H1 (cell line): ENCODE measurements around the gene KANTR. TPM values are rescaled to one million over a fixed set of nuclear protein-coding genes. Genes with fewer than 3 reads are reported as not detected.

Source experiments
- CTCF ChIA-PET: fragments of 300-600 bp; sonication (Branson Sonifier 250); formaldehyde crosslinking; loops from one replicate; lab custom pipeline; 2021; ENCODE audit not compliant: partially characterized antibody; lab: Charles Lee
- POLR2A ChIA-PET: fragments of 300-600 bp; sonication (Branson Sonifier 250); formaldehyde crosslinking; loops from one replicate; lab custom pipeline; 2021; ENCODE audit warnings: inconsistent platforms; ENCODE audit not compliant: partially characterized antibody; lab: Charles Lee
- DNase-seq, 2 experiments: peaks; one replicate each; pipeline versions ENCODE4 v3.0.0 to v3.0.0-alpha.2; 2010 to 2022; ENCODE audit warnings: low spot score in 2 of 2, low read depth in 1 of 2, mixed read lengths in 1 of 2
- FAIRE-seq: peaks from 2 replicates; lab custom pipeline; 2011; peaks lifted over from hg19 to GRCh38; lab: Jason Lieb, UNC
- H2AFZ ChIP-seq: 2 replicates; pipeline ENCODE4 v1.8.1; 2012; ENCODE audit warnings: low read length, inconsistent platforms
- H2AK5ac ChIP-seq: 2 replicates; pipeline ENCODE4 v1.6.1; 2013; ENCODE audit warnings: low read depth, low read length
- H2BK120ac ChIP-seq: replicated peaks from 2 replicates; pipeline ENCODE3; 2013; ENCODE audit warnings: low read depth, low read length, inconsistent platforms
- H2BK12ac ChIP-seq: 2 replicates; pipeline ENCODE4 v1.6.1; 2013; ENCODE audit warnings: low read depth, low read length
- H2BK15ac ChIP-seq: 2 replicates; pipeline ENCODE4 v1.6.1; 2013; ENCODE audit warnings: low read length
- H2BK20ac ChIP-seq: 2 replicates; pipeline ENCODE4 v1.6.1; 2013; ENCODE audit warnings: low read length
- H2BK5ac ChIP-seq: 2 replicates; pipeline ENCODE4 v1.6.1; 2013; ENCODE audit warnings: low read depth, low read length
- H3K14ac ChIP-seq: 2 replicates; pipeline ENCODE4 v1.6.1; 2013; ENCODE audit warnings: inconsistent platforms; ENCODE audit not compliant: insufficient read length
- H3K18ac ChIP-seq: 2 replicates; pipeline ENCODE4 v1.6.1; 2013; ENCODE audit warnings: low read length; ENCODE audit errors: extremely low read depth
- H3K23ac ChIP-seq: 2 replicates; pipeline ENCODE4 v1.6.1; 2013; ENCODE audit warnings: inconsistent platforms; ENCODE audit not compliant: insufficient read length
- H3K23me2 ChIP-seq: 2 replicates; pipeline ENCODE4 v1.6.1; 2013; ENCODE audit warnings: low read depth, low read length
- H3K27ac ChIP-seq: 2 replicates; pipeline ENCODE4 v1.6.1; 2011; ENCODE audit warnings: low read depth, low read length, inconsistent platforms
- H3K27me3 ChIP-seq, 4 experiments: replicated peaks in 1 of 4; 1 replicate in 1 of 4; 2 replicates in 3 of 4; pipeline versions ENCODE4 v1.6.1 to v1.8.1; 2011 to 2013; ENCODE audit warnings: low read length in 3 of 4, mild to moderate bottlenecking in 3 of 4, inconsistent platforms in 2 of 4, mixed read lengths in 2 of 4, moderate library complexity in 1 of 4; ENCODE audit not compliant: control insufficient read depth in 3 of 4, insufficient read depth in 3 of 4; ENCODE audit errors: extremely low read depth in 1 of 4
- H3K36me3 ChIP-seq, 4 experiments: 2 replicates each; pipeline versions ENCODE4 v1.6.1 to v1.8.1; 2011 to 2013; ENCODE audit warnings: mild to moderate bottlenecking in 4 of 4, low read length in 3 of 4, moderate library complexity in 2 of 4, control low read depth in 1 of 4, inconsistent platforms in 1 of 4; ENCODE audit not compliant: insufficient read depth in 4 of 4, control insufficient read depth in 2 of 4
- H3K4ac ChIP-seq: replicated peaks from 2 replicates; pipeline ENCODE3; 2013; ENCODE audit warnings: low read length, low read depth, mixed read lengths, inconsistent platforms; ENCODE audit not compliant: insufficient read length
- H3K4me1 ChIP-seq, 4 experiments: replicated peaks in 1 of 4; 1 replicate in 1 of 4; 2 replicates in 3 of 4; pipeline versions ENCODE4 v1.6.1 to v1.8.1; 2011 to 2013; ENCODE audit warnings: low read length in 3 of 4, inconsistent platforms in 2 of 4, mixed read lengths in 1 of 4; ENCODE audit not compliant: insufficient read depth in 4 of 4, control insufficient read depth in 3 of 4
- H3K4me2 ChIP-seq, 2 experiments: 2 replicates each; pipeline versions ENCODE4 v1.6.1 to v1.8.1; 2011 to 2013; ENCODE audit warnings: low read depth in 2 of 2, low read length in 2 of 2, control low read depth in 1 of 2, inconsistent platforms in 1 of 2, mild to moderate bottlenecking in 1 of 2; ENCODE audit not compliant: insufficient read depth in 1 of 2
- H3K4me3 ChIP-seq, 4 experiments: fragments of 200-600, 300-600 bp in 1 of 4; sonication (generic), shearing (Covaris generic), sonication (Bioruptor Twin) in 1 of 4; 2 replicates each; pipeline versions ENCODE4 v1.5.1 to v1.8.1; 2011 to 2016; ENCODE audit warnings: low read length in 4 of 4, low read depth in 3 of 4, control low read depth in 2 of 4, inconsistent platforms in 2 of 4, mild to moderate bottlenecking in 2 of 4, mixed read lengths in 1 of 4, moderate library complexity in 1 of 4; ENCODE audit not compliant: insufficient read depth in 2 of 4; ENCODE audit errors: extremely low read depth in 1 of 4
- H3K56ac ChIP-seq: replicated peaks from 2 replicates; pipeline ENCODE3; 2013; ENCODE audit warnings: low read depth, mild to moderate bottlenecking, mixed read lengths, low read length, inconsistent platforms; ENCODE audit not compliant: insufficient read length
- H3K79me1 ChIP-seq: 2 replicates; pipeline ENCODE4 v1.6.1; 2013; ENCODE audit warnings: low read depth, low read length, control low read depth
- H3K79me2 ChIP-seq, 2 experiments: 2 replicates each; pipeline versions ENCODE4 v1.6.1 to v1.8.1; 2012 to 2013; ENCODE audit warnings: low read length in 2 of 2, mild to moderate bottlenecking in 2 of 2, inconsistent platforms in 1 of 2; ENCODE audit not compliant: insufficient read depth in 2 of 2, control insufficient read depth in 1 of 2
- H3K9ac ChIP-seq, 4 experiments: replicated peaks in 1 of 4; 1 replicate in 1 of 4; 2 replicates in 3 of 4; pipeline versions ENCODE4 v1.6.1 to v1.8.1; 2011 to 2013; ENCODE audit warnings: low read depth in 3 of 4, low read length in 3 of 4, control low read depth in 2 of 4, mild to moderate bottlenecking in 2 of 4, moderate library complexity in 2 of 4, inconsistent platforms in 1 of 4; ENCODE audit errors: extremely low read depth in 1 of 4
- H3K9me3 ChIP-seq, 2 experiments: 2 replicates each; pipeline versions ENCODE4 v1.6.1 to v1.8.1; 2012 to 2013; ENCODE audit warnings: mild to moderate bottlenecking in 2 of 2, moderate library complexity in 2 of 2, control low read depth in 1 of 2, inconsistent platforms in 1 of 2, low read depth in 1 of 2, low read length in 1 of 2, mixed read lengths in 1 of 2; ENCODE audit not compliant: insufficient read depth in 2 of 2
- H4K20me1 ChIP-seq, 2 experiments: replicated peaks in 1 of 2; 2 replicates each; pipeline versions ENCODE3 to v1.8.1; 2011 to 2013; ENCODE audit warnings: inconsistent platforms in 2 of 2, low read length in 2 of 2, mild to moderate bottlenecking in 1 of 2; ENCODE audit not compliant: insufficient read depth in 2 of 2, control insufficient read depth in 1 of 2
- H4K5ac ChIP-seq: 2 replicates; pipeline ENCODE4 v1.6.1; 2013; ENCODE audit warnings: low read length, low read depth, mixed read lengths, inconsistent platforms; ENCODE audit not compliant: insufficient read length
- H4K8ac ChIP-seq: 2 replicates; pipeline ENCODE4 v1.8.0; 2013; ENCODE audit warnings: mild to moderate bottlenecking, moderate library complexity, low read length, inconsistent platforms; ENCODE audit not compliant: insufficient read depth; ENCODE audit errors: extremely low read depth
- H4K91ac ChIP-seq: replicated peaks from 2 replicates; pipeline ENCODE3; 2013; ENCODE audit warnings: low read length, mixed read lengths, inconsistent platforms; ENCODE audit not compliant: insufficient read length
- CBX5 ChIP-seq: fragments of 300-800, 300-1000 bp; sonication (generic); IDR thresholded peaks from 2 replicates; pipeline ENCODE4 v1.7.1; 2016; ENCODE audit warnings: antibody characterized with exemption, low read length, low read depth
- RAD21 ChIP-seq, 2 experiments: IDR thresholded peaks in 1 of 2; conservative IDR thresholded peaks in 1 of 2; 2 replicates each; pipeline ENCODE4 v1.6.1; 2011; ENCODE audit warnings: low read depth in 2 of 2, low read length in 2 of 2, improper control_type of control experiment in 1 of 2, inconsistent platforms in 1 of 2, mild to moderate bottlenecking in 1 of 2, moderate library complexity in 1 of 2
- WGBS, 2 experiments: shearing (Covaris generic) in 1 of 2; methylation state at CpG; one replicate each; pipeline versions ENCODE4 v1.1.6 to v1.1.7; 2013 to 2015; ENCODE audit warnings: low lambda C conversion rate in 2 of 2, mixed read lengths in 2 of 2, inconsistent platforms in 1 of 2, low coverage in 1 of 2, missing lambda C conversion rate in 1 of 2; ENCODE audit not compliant: insufficient replicate concordance in 2 of 2, insufficient coverage in 1 of 2, insufficient read length in 1 of 2; ENCODE audit errors: extremely low coverage in 1 of 2, missing lambda C conversion rate in 1 of 2; 5-methylcytosine and 5-hydroxymethylcytosine counted together
- polyA plus RNA-seq, 7 experiments: library from polyadenylated mRNA; depleted of rRNA in 3 of 7; stranded (reverse) in 5 of 7; unstranded in 2 of 7; fragments of >200 nt in 5 of 7; fragments of 200-250 nt in 2 of 7; gene quantifications; 1 replicate in 5 of 7; 2 replicates in 1 of 7; 4 replicates in 1 of 7; pipeline versions ENCODE4 v1.2.1 to v1.2.3, GENCODE V29; 2011 to 2013; ENCODE audit warnings: missing spikeins in 2 of 7, mixed read lengths in 2 of 7
- total RNA-seq: library from RNA; stranded (reverse); fragmentation: NEBNext Ultra II Directional; extraction: Animal tissue kit (Norgen Biotek cat#: 25700); gene quantifications from 2 replicates; pipeline ENCODE4 v1.2.1, GENCODE V29; 2021
- TF ChIP-seq, protein P1 (sequence below), 3 experiments: IDR thresholded peaks; 1 replicate in 2 of 3; 2 replicates in 1 of 3; pipeline versions ENCODE4 v1.5.1 to v1.6.1; 2011; ENCODE audit warnings: low read length in 3 of 3, mild to moderate bottlenecking in 3 of 3, inconsistent platforms in 2 of 3, low read depth in 1 of 3, moderate library complexity in 1 of 3; ENCODE audit not compliant: insufficient read depth in 1 of 3; ENCODE audit errors: control extremely low read depth in 1 of 3

The KANTR gene
- total and polyA plus RNA-seq, 2 of the 8 experiments (the other 6 are each of a cell fraction or from before 2014, with no cell fraction given) = 7.7 to 9.5 TPM

DNA sequence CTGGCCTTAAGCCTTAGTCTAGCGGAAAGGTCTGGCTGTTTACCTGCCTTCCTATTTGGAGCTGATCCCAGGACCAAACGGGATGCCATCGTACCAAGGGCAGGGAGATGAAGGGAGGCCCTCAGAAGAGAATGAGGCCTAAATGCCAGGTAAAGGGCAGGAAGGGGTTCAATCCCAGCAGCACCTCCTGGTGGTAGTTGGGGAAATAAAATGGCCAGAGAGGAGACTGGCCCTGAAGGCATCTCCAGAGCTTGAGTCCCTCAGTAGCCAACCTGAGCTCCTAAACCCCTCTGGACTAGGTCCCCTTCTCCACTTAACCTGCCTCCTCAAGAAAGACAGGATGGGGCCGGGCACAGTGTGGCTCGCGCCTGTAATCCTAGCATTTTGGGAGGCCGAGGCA is 77.4 kb downstream of the KANTR start:
- Histone ChIP-seq H2BK15ac (no peak overlapping the region), H2BK12ac (no peak overlapping the region), H2BK120ac (no peak overlapping the region), H3K79me1 (no peaks in the 10 kb centered on the region), H4K91ac (no peak overlapping the region), H3K9me3 (no peaks in the 10 kb centered on the region), H3K18ac (no peak overlapping the region), H3K56ac (no peak overlapping the region), H3K4me1 (no peaks in the 10 kb centered on the region), H2AFZ (no peak overlapping the region), H3K14ac (no peak overlapping the region), H3K27ac (no peak overlapping the region), H4K8ac (no peak overlapping the region), H4K5ac (no peak overlapping the region), H2BK5ac (no peak overlapping the region), H3K4me3 (no peak overlapping the region), H2BK20ac (no peak overlapping the region), H3K23me2 (no peaks in the 10 kb centered on the region), H3K27me3 (no peaks in the 10 kb centered on the region), H4K20me1 (no peaks in the 10 kb centered on the region), H3K9ac (no peak overlapping the region), H3K23ac (no peak overlapping the region), H3K36me3 (no peaks in the 10 kb centered on the region), H3K4me2 (no peak overlapping the region), H3K79me2 (no peaks in the 10 kb centered on the region), H3K4ac (no peak overlapping the region), H2AK5ac (no peak overlapping the region)
- 100% methylated on average over 2 of the region's 7 CpGs; no CpG with 5 or more reads in 1 of the 2 experiments for WGBS, 2 experiments
- ChIA-PET CTCF (no interaction called here), POLR2A (no interaction called here)
- no peak for FAIRE-seq
- TF ChIP-seq CBX5 = no peak
- 0 out of 4 replicates have a peak, but pooled peaks of 1 of the 2 experiments have one; percentile 2 for TF ChIP-seq RAD21 (IDR thresholded peaks at IDR 0.05 in 1 of 2, conservative IDR thresholded peaks at IDR 0.05 in 1 of 2; ENCODE audit: low read depth in 2 of 2, low read length in 2 of 2)
- TF ChIP-seq, protein P1, sequence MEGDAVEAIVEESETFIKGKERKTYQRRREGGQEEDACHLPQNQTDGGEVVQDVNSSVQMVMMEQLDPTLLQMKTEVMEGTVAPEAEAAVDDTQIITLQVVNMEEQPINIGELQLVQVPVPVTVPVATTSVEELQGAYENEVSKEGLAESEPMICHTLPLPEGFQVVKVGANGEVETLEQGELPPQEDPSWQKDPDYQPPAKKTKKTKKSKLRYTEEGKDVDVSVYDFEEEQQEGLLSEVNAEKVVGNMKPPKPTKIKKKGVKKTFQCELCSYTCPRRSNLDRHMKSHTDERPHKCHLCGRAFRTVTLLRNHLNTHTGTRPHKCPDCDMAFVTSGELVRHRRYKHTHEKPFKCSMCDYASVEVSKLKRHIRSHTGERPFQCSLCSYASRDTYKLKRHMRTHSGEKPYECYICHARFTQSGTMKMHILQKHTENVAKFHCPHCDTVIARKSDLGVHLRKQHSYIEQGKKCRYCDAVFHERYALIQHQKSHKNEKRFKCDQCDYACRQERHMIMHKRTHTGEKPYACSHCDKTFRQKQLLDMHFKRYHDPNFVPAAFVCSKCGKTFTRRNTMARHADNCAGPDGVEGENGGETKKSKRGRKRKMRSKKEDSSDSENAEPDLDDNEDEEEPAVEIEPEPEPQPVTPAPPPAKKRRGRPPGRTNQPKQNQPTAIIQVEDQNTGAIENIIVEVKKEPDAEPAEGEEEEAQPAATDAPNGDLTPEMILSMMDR (IDR thresholded peaks at IDR 0.05; ENCODE audit: control extremely low read depth in 1 of 3, insufficient read depth in 1 of 3, low read depth in 1 of 3, low read length in 3 of 3) = peak; percentile 25 to 31 (median 27)
- no peak for DNase-seq
